8988T (cell line): ENCODE data around the gene FXYD2.

Experiments used
- DNase-seq: peaks from one replicate; pipeline ENCODE4 v3.0.0; 2011

FXYD2 gene

DNA sequence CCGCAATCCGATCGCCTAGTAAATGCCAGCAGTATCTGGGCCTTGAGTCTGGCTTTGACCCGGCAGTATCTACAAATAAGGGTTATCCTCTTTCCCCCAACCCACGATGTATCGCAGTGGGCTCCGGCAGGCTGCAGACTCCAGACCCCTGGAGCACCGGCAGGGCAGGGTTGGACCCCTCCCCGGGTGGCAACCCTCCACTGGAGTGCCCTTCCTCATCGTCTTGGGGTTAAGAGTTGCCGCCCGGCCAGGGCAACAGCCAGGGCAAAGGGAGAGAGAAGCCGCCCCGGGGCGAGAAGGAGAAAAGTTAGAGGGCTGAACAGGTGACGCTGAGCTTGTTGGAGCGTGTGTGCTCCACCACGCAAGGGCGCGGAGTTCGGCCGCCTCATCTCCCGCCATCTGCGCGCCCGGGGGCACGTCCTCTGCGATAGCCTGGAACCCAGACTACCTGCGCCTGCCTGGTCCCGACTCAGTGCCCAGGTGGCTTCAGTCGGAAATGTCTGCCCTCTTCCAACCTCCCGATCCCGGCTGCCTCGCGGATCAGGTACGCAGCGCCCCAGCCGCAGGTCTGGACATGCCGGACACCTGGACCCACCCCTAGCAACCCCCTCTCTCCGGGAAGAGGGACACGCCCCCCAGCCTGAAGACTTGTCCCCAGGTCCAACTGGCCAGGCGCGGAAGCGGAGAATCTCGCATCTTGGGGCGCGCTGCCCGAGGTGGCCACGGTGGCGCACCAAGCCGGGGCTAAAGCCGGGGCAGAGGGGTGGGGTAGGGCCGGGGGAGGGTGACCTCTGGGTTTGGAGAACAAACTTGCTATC is 28.7 kb downstream of the FXYD2 start:
- no peak for DNase-seq

DNA sequence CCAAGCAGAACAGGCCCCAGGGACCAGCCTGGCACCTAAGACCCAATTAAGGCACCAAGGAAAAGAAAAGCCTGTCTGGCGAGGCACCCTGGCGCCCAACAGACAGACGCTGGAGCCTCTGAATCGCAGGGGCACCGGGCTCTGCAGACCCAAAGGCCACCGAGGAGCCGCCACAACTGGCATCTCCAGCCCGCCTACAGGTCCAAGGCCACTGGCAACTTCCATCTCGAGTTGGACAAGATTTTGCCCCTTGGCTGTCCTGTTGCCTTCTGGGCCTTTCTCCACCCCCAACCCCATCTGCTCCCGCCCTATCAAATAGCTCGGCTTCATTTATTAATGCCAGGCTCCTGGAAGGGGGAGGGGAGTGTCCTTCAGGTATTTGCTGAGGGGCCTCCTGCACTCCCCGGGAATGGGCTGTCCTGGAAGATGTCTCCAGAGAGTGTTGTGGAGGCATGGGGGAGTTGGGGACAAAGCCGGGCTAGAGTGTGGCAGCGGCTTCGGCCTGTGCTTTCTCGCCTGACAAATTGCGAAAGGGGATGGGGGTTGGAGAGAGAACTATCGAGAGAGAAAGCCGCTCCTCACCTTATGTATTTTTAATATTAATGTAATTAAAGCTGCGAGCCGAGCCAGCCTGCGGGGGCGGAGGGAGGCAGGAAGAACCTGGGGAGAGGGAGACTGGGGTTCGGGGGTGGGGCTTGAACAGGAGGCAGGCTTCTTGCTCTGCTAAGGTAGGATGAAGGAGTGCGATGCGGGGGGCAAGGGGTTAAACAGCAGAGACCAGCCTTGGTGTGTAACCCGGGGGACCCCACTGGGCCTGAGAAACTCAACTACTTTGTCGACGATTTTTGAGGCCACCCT is 29.5 kb downstream of the FXYD2 start:
- no peak for DNase-seq

DNA sequence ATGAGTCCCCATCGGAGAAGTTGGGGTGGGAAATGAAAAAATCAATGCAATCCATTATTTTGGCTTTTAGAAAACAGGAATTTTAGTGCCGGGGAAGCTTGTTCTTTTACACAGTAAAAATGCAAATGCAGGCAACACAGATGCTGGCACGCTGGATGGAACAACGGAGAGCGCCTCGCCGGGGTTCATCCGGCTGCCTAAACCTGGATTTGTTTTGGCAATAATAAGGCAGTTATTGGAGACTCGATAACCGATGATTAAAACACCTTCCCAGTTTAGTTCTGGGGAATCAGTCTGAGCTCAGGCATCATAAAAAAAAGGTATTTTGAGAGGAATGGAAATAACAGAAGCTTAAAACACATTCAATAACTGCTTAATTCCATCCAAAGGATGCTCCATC is 30.4 kb downstream of the FXYD2 start:
- no peak for DNase-seq

DNA sequence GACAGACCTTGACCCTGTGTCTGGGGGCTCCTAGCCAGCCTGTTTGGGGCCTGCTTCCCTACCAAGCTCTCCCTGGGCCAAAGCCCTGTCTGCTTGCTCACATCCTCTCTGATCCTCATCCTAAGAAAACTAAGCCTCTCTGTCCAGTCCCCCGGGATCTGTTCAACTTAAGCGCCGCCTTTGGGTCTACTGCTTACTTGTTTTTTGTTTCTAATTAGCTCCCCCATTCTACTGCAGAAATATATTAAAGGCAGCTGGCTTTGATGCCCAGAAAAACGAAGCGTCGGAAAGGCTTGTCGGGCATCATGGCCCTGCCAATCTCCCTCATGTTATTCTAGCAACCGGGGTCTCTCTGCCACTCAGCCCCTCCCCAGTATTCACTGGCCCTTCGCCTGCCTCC is 31.0 kb downstream of the FXYD2 start:
- no peak for DNase-seq

DNA sequence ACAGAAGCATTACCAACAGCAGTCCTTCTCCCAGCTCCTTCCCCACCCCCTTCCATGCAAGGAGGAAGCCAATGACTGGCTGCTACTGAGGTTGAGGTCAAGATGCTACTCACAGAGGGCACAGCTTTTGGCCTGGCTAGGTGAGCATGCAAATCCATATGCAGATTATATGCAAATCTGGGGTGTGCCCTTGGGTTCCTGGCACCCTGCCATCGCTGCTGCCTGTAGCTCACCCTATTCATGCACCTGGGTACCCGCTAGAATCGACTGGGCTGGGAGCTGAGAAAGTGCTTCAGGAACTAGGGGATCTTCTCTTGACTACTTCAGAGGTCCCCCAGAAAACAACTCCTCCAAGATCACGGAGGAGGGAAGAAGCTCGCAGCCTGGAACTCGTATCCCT is 31.6 kb downstream of the FXYD2 start:
- DNase-seq = no peak

DNA sequence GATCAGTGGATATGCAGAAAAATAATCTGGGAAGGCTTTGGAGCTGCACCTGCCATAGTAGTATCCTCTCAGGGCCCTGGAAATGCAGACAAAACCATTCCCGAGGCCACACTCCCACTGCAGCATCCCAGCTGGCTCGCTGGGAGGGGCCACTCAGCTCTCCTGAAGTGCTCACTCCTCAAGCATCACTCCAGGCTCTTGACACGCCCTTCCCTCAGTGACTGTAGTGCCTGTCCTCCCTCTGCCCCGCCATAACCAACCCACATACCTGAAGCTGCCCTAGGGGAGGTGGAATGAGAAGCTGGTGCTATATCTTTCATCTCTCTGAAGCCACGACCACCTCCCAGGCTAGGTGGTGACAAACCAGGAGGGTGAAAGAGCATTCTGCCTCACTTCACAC is 32.3 kb downstream of the FXYD2 start:
- DNase-seq = no peak

DNA sequence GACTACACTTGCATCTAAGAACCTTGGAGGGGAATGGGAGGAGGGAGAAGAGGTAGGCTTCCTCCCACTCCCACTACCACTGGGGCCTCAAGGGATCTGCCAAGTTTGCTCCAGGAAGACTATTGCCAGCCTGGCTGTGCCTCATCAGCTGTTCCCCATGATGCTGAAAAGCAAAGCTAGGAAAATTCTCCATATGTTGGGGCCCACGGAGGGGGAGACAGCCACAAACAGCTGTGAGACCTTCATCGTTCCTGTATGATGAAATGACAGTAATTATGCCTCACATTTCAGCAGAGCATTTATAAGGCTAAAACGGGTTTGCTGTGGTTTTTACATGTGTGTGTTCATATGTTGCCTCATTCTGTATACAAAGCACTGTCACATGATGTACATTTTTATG is 34.3 kb downstream of the FXYD2 start:
- DNase-seq = no peak

DNA sequence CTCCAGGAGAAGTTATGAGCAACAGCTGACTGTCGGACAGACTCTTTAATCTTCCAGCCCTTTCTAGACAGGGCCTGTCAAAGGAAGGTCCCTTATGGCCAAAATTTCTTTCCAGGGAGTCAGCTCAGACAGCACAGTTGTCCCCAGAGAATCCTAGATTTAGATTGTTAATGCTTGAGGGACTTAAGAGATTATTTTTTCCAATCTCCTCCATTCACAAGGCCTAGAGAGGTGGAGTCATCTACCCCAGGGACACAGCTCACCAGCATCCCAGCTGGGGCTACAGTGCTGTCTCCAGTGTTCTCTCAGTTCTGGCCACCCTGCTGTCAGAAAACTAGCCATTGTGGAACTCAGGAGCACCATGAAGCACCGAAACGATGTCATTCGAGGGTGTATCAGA is 35.3 kb downstream of the FXYD2 start:
- DNase-seq = no peak

DNA sequence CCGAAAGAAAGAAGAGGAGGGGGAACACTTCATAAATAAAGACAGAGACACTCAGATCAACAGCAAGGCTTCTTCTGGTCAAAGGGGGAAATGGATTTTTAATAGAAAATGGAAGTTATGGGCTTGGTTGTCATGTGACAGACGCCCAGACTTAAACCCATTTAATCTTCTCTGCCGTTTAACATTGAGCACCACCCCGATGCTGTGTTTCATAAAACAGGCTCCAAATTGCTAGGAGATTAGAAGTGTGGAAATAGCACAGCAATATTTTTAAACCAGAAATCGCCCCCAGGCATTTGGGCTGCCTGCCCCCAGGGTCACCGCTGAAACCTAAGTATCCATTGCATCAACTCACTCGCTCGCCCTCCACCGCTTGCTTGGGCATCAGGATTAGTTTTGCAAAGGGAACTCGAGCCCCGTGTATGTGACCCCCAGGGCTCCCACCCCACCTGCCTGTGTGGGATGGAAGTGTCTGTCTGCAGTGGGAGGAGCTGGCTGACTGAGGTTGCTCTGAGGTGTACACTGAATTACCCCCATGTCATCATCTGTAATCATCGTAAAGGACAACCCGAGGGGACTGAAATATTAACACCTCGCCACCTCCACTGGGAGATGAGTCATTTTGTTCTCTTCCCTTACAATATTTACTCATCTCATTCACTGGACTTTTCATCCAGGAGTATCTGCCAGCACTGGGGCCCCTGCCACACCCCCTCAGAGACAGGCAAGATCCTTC is 38.2 kb downstream of the FXYD2 start:
- DNase-seq = no peak

DNA sequence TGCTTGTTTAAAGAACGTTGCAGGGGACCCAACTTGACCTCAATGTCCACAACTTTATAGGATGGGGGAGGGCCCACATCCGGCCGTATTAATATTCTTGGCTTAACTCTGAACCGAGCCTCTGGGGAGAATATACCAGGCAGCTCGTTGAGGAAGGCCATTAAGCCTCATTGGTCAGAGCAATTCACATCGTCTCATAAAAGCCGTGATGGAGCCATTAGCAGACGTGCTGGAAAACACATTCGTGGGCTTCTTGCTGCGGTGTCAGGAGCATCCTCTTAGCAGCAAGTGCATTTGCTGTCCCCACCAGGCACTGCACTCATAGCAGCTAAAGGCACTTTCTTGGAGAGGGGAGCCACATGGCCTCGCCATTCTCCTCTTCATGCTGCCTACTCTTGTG is 42.4 kb downstream of the FXYD2 start:
- no peak for DNase-seq

DNA sequence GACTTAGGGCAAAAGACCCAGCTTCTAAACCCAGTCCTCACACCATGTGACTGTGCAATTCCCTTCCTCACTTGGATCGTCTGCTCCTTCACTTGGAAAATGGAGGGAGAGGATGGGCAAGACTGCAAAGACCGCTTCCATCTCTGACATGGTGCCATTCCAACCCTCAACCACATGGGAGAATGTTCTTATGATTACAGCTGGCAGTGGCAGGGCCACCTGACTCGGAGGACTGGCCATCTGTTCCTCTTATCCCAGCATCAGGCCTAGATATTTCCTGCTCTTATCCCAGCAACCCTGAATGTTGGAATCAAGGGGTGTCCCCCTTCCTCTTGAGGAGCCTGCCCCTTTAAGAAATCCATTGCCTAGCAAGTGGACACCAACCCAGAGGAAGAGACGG is 42.9 kb downstream of the FXYD2 start:
- DNase-seq = no peak

DNA sequence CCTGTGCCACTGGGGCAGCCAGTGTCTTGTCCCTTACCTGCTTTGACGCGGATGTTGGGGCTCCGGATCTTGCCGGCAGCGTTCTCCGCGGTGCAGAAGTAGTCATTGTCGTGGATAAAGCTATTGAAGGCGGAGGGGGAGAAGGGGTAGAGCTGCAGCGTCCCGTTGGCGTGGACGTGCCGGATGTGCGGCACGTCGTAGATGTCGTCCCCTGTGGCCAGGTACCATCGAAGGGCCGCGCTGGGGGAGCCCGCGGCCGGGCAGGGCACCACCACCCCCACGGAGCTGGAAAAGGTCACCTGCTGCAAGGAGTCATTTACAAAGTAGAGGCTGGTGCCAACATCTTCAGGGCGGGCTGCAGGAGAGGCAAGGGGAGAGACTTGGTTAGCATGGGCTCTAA is 44.1 kb downstream of the FXYD2 start:
- DNase-seq = no peak

DNA sequence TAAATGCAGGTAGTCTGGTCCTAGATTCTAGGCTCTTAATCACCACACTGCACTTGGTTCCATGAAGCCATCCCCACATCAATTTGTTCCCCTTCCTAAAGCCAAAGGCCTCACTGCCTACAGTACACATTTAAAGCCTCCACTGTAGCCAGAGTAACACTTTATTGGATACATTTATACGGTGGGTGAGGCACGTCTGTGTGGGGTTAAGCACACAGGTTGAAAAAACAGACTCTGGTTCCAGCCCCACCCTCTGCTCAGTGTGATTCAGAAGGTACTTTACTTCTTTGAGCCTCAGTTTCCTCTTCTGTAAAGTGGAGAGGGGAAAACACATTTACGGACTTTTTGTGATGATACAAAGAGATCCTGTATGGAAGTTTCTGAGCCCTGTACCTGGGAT is 50.0 kb downstream of the FXYD2 start:
- no peak for DNase-seq

DNA sequence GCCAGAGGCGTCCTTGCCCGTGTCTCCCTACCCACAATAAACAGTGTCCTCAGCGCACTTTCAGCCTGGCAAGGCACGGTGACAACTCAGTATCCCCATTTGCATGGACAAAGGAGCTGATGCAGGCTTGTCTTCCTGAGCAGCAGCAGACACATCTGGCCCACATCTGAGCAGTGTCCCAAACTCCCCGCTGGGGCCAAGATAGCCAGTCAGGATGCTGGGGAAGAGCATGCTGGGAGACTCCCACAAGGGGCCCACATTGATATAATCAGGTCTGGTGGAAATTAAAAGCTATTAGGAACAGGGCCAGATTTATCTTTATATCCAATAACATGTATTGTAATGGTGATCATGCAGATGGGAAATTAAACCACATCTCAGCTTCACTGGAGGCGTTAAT is 52.2 kb downstream of the FXYD2 start:
- no peak for DNase-seq

DNA sequence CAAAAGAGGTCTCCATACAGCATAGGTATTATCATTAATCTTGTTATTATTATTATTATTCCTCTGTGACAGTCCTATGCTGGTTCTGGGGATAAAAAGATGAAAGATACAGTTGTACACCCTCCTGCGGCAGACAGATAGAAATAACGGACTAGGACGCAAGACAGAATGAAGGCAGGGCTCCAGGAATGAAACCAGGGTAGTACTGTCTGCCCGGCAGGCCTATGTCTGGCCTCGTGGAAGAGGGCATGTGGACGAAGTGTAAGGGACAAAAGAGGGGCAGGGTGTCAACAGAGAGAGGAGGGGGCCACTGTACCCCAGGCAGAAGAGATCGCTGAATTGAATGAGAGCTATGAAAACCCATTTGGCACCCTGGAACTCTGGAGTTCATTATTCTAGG is 52.7 kb downstream of the FXYD2 start:
- DNase-seq = no peak

DNA sequence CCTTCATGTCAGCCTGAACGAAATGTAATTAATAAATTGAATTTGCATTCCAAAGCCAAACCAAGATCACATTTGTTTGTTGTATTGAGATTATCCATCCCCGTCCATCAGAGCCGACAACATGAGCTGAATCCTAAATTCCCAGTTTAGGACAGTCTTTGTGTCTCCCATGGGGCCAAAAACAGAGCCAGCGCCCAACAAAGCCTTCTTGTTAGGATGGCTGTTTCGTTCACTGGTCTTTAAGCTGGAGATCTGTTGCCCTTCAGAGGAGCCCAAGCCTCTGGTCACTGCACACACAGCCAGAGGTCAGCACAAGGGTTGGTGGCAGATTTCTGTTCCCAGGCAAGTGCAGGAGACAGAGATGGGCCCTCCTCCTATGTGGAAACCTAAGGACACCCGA is 53.3 kb downstream of the FXYD2 start:
- DNase-seq = no peak

DNA sequence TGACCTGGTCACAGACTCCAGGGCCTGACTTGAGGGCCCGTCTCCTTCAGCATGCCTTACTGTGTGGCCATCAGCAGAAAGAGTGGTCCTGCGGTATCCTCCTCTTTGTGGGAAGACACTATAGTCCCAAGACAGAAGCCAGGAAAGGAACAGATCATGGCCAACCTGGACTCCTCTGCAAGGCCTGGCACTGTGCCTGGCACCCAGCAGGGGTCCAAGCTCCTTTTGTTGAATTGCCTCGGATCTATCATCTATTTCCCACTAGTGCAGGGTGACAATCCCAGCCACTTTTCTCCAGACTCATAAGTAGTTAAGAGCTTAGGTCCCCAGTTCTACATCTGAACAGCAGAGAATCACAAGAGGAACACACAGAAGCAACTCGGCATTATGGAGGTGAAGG is 54.5 kb downstream of the FXYD2 start:
- DNase-seq = no peak
